Spleen (tissue), 11 donors: ENCODE measurements around the gene RWDD3. TPM values are rescaled to one million over a fixed set of nuclear protein-coding genes. Genes with fewer than 3 reads are reported as not detected.

Experiments used
- DNase-seq: peaks from one replicate; pipeline ENCODE4 v3.0.0-alpha.2; 2020
- H3K27ac ChIP-seq, 8 donors: fragments of 200-600 bp; sonication (generic) in 7 of 8; 1 replicate in 4 of 8; 2 replicates in 4 of 8; pipeline versions ENCODE4 v1.5.0 to v1.8.0; 2016 to 2021; ENCODE audit warnings: inconsistent platforms in 4 of 8, mild to moderate bottlenecking in 4 of 8, moderate library complexity in 1 of 8
- H3K27me3 ChIP-seq, 7 donors: fragments of 200-600 bp; sonication (generic) in 6 of 7; replicated peaks in 1 of 7; 1 replicate in 4 of 7; 2 replicates in 3 of 7; pipeline versions ENCODE4 v1.5.0 to v1.8.0; 2016 to 2021; ENCODE audit warnings: inconsistent platforms in 3 of 7, mild to moderate bottlenecking in 1 of 7
- H3K36me3 ChIP-seq, 6 donors: fragments of 200-600 bp; sonication (generic) in 5 of 6; 1 replicate in 4 of 6; 2 replicates in 2 of 6; pipeline versions ENCODE4 v1.5.0 to v1.8.0; 2016 to 2021; ENCODE audit warnings: inconsistent platforms in 2 of 6
- H3K4me1 ChIP-seq, 6 donors: fragments of 200-600 bp; sonication (generic) in 5 of 6; 1 replicate in 3 of 6; 2 replicates in 3 of 6; pipeline versions ENCODE4 v1.5.0 to v1.8.0; 2016 to 2021; ENCODE audit warnings: inconsistent platforms in 3 of 6
- H3K4me3 ChIP-seq, 8 donors: fragments of 200-600 bp; sonication (generic) in 7 of 8; 1 replicate in 4 of 8; 2 replicates in 4 of 8; pipeline versions ENCODE4 v1.5.0 to v1.8.0; 2016 to 2021; ENCODE audit warnings: inconsistent platforms in 4 of 8, mild to moderate bottlenecking in 4 of 8, moderate library complexity in 2 of 8
- H3K9me3 ChIP-seq, 8 donors: fragments of 200-600 bp; sonication (generic) in 7 of 8; 1 replicate in 4 of 8; 2 replicates in 4 of 8; pipeline versions ENCODE4 v1.5.0 to v1.8.0; 2016 to 2021; ENCODE audit warnings: inconsistent platforms in 4 of 8
- POLR2A ChIP-seq, 3 donors: fragments of 450-650 bp; IDR thresholded peaks; one replicate each; pipeline ENCODE4 v1.5.1; 2017; ENCODE audit warnings: antibody characterized with exemption in 3 of 3, mild to moderate bottlenecking in 1 of 3
- POLR2AphosphoS5 ChIP-seq, 3 donors: sonication (generic); formaldehyde crosslinking; IDR thresholded peaks; one replicate each; pipeline ENCODE4 v1.5.1; 2017; ENCODE audit warnings: antibody characterized with exemption in 3 of 3
- WGBS, 5 donors: extraction: QIAGEN DNeasy Blood & Tissue Kit in 3 of 5; methylation state at CpG; one replicate each; pipeline versions ENCODE4 v1.1.5 to v1.1.7; 2013 to 2018; 5-methylcytosine and 5-hydroxymethylcytosine counted together
- intact Hi-C: fragments of 100-400 bp; cut with DNase I; formaldehyde crosslinking; loops from one replicate; pipeline ENCODE4 v1.15.0; 2023; ENCODE audit warnings: low total_unique reads
- polyA plus RNA-seq, 3 donors: library from polyadenylated mRNA; stranded (reverse); fragments of 200-250 nt; gene quantifications; one replicate each; pipeline ENCODE4 v1.2.1, GENCODE V29; 2013
- total RNA-seq, 7 donors: library from RNA; depleted of rRNA in 3 of 7; stranded (reverse); fragments of >200 nt in 3 of 7; fragmentation: NEBNext Ultra II Directional in 4 of 7; extraction: Animal tissue kit (Norgen Biotek cat#: 25700) in 4 of 7; gene quantifications; one replicate each; pipeline versions ENCODE4 v1.1.0 to v1.2.1, GENCODE V29; 2016 to 2021
- TF ChIP-seq, protein P1 (sequence below), 11 experiments: fragments of 200-600 bp in 7 of 11; fragments of 450-650 bp in 4 of 11; sonication (generic) in 4 of 11; IDR thresholded peaks in 8 of 11; conservative IDR thresholded peaks in 3 of 11; 1 replicate in 7 of 11; 2 replicates in 4 of 11; pipeline versions ENCODE4 v1.4.0 to v1.8.0; 2016 to 2021; ENCODE audit warnings: antibody characterized with exemption in 11 of 11, inconsistent platforms in 4 of 11, mild to moderate bottlenecking in 1 of 11
- donor health status: healthy with polysubstance abuse.
- donor health status: DM: no; HTN: no; CAD: no; lungs with moderate emphysema.
- donor health status: DM: no; HTN: no; CAD: no.
- donor health status: Bipolar disorder and iron deficiency.
- donor health status: healthy.
- donor health status: DM: no; HTN: no; CAD: no.
- donor health status: DM: yes; HTN: yes; CAD: no.

RWDD3 gene
- total and polyA plus RNA-seq, 10 donors, result 13.8 to 41.2 (median 19.7) TPM

DNA sequence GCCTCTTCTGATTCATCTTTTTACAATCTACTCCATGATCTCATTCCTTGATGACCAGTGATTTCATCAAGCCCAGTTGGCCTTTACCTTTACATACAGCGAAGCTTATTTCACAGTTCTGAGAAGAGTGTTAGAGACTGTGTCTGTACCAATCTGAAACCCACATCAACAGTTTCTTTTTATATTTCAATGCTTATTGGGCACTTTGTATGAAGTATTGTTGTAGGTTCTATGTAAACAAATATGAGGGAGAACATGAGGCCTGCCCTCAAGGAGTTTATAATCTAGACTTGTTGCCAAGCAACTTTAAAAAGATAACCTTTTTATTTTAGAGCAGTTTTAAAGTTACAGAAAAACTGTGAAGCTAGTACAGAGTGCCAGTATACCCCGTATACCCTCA is 27.5 kb upstream of the RWDD3 start:
- Histone ChIP-seq H3K4me3 (no peak overlapping the region), H3K9me3 (peaks cover 0 to 2% (median 0%) of the 10 kb centered on the region in 8 donors), H3K27ac (no peak overlapping the region), H3K36me3 (no peaks in the 10 kb centered on the region), H3K4me1 (no peaks in the 10 kb centered on the region), H3K27me3 (no peaks in the 10 kb centered on the region)
- WGBS, 5 donors, result 88 to 94% (median 93%) methylated on average over 2 of the region's 2 CpGs
- DNase-seq, result no peak
- TF ChIP-seq POLR2AphosphoS5 (IDR thresholded peaks at IDR 0.05) (no peak), POLR2A (IDR thresholded peaks at IDR 0.05) (no peak)
- TF ChIP-seq, protein P1, sequence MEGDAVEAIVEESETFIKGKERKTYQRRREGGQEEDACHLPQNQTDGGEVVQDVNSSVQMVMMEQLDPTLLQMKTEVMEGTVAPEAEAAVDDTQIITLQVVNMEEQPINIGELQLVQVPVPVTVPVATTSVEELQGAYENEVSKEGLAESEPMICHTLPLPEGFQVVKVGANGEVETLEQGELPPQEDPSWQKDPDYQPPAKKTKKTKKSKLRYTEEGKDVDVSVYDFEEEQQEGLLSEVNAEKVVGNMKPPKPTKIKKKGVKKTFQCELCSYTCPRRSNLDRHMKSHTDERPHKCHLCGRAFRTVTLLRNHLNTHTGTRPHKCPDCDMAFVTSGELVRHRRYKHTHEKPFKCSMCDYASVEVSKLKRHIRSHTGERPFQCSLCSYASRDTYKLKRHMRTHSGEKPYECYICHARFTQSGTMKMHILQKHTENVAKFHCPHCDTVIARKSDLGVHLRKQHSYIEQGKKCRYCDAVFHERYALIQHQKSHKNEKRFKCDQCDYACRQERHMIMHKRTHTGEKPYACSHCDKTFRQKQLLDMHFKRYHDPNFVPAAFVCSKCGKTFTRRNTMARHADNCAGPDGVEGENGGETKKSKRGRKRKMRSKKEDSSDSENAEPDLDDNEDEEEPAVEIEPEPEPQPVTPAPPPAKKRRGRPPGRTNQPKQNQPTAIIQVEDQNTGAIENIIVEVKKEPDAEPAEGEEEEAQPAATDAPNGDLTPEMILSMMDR (IDR thresholded peaks at IDR 0.05 in 8 of 11, conservative IDR thresholded peaks at IDR 0.05 in 3 of 11), result no peak
- intact Hi-C loops, result no loop called here

DNA sequence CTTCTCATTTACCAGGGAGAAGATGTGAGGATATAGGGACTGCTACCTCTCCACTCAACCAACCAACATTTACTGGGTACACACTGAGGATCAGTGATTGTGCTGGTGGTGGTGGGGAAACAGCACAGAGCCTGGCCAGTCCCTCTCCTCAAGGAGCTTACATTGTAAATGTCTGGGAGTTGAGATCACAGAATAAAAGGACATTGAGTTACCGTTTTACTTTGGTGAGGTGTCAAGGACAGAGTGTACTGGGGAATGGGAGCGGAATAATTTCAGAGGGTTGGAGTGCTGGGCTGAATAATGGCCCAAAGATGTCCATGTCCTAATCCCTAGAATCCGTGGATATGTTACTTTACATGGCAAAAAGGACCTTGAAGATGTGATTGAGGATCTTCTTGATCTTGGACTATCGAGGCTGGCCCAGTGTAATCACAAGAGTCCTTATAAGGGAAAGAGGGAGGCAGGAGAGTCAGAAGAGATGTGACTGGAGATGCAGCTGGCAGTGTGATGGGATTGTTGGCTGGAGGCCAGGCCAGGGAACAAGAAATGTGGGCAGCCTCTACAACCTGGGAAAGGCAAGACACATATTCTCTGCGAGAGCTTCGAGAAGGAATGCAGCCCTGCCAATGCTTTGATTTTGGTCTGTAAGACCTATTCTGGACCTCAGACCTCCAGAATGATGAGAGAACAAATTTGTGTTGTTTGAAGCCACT is 26.6 kb upstream of the RWDD3 start:
- Histone ChIP-seq H3K9me3 (peaks cover 0 to 8% (median 0%) of the 10 kb centered on the region in 8 donors), H3K36me3 (no peaks in the 10 kb centered on the region), H3K27ac (no peak overlapping the region), H3K4me3 (no peak overlapping the region), H3K4me1 (no peaks in the 10 kb centered on the region), H3K27me3 (no peaks in the 10 kb centered on the region)
- DNase-seq, result no peak
- TF ChIP-seq POLR2AphosphoS5 (IDR thresholded peaks at IDR 0.05), result no peak
- TF ChIP-seq, protein P1 (IDR thresholded peaks at IDR 0.05 in 8 of 11, conservative IDR thresholded peaks at IDR 0.05 in 3 of 11), result no peak
- no peak for TF ChIP-seq POLR2A (IDR thresholded peaks at IDR 0.05)
- 82 to 86% (median 84%) methylated on average over 6 of the region's 6 CpGs for WGBS, 5 donors
- intact Hi-C loops, result no loop called here

DNA sequence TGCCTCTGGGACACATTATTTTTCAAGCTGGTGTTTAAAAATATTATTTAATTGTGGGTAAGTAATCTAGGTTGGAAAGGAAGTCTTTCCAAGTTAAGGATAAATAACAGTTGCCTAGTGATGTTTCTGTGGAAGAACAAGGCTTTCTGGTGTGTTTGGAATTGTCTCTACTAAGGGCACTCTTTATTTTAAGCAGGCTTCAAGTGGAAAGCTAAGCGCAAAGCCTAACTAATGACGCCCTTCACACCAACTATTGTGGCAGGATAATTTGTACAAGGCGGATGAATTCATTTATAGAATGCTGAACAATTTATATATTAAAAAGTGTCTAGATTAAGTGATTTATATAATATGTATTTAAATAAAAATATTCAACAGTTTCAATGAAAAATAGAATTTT is 25.1 kb upstream of the RWDD3 start:
- H3K27me3 ChIP-seq, result no peaks in the 10 kb centered on the region
- TF ChIP-seq, protein P1 (IDR thresholded peaks at IDR 0.05 in 8 of 11, conservative IDR thresholded peaks at IDR 0.05 in 3 of 11), result no peak
- no peak for TF ChIP-seq POLR2A (IDR thresholded peaks at IDR 0.05)
- TF ChIP-seq POLR2AphosphoS5 (IDR thresholded peaks at IDR 0.05), result no peak
- no peaks in the 10 kb centered on the region for H3K4me1 ChIP-seq
- intact Hi-C loops, result no loop called here
- H3K9me3 ChIP-seq, result peaks cover 0 to 8% (median 0%) of the 10 kb centered on the region in 8 donors
- no peak overlapping the region for H3K27ac ChIP-seq
- no peaks in the 10 kb centered on the region for H3K36me3 ChIP-seq
- 77 to 98% (median 80%) methylated on average over 3 of the region's 3 CpGs for WGBS, 5 donors
- H3K4me3 ChIP-seq, result no peak overlapping the region
- DNase-seq, result no peak

DNA sequence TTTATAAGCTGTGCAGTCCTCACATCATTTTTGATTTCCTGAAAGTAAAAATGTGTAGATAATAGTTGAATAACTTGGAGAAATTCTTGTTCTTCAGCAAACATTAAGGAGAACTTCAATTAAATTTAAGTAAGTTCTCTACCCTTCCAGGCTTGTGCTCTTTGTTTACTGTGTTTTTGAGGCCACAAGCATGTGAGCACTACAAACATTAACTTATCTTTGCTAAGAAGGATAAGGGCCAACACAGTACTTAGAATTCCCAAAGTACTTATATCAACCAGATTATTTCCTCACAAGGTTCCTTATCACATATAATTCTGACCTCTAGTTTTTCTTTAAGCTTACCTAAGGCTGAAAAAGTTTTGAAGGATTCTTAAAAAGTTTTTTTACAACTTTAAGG is 24.7 kb upstream of the RWDD3 start:
- TF ChIP-seq, protein P1 (IDR thresholded peaks at IDR 0.05 in 8 of 11, conservative IDR thresholded peaks at IDR 0.05 in 3 of 11), result no peak
- TF ChIP-seq POLR2AphosphoS5 (IDR thresholded peaks at IDR 0.05) (no peak), POLR2A (IDR thresholded peaks at IDR 0.05) (no peak)

More for the DNA sequence above, 24.7 kb upstream of the RWDD3 start:
- Histone ChIP-seq H3K9me3 (peaks cover 0 to 8% (median 0%) of the 10 kb centered on the region in 8 donors), H3K36me3 (no peaks in the 10 kb centered on the region), H3K27me3 (no peaks in the 10 kb centered on the region), H3K27ac (no peak overlapping the region), H3K4me3 (no peak overlapping the region), H3K4me1 (no peaks in the 10 kb centered on the region)
- intact Hi-C loops, result no loop called here
- DNase-seq, result no peak
